K562 (cell line): ENCODE results near the gene DEFB113. TPM values are rescaled to one million over a fixed set of nuclear protein-coding genes. Genes with fewer than 3 reads are reported as not detected.

ENCODE experiments used
- CEBPG ChIP-seq, 3 experiments: fragments of 200-800 bp in 1 of 3; sonication (Bioruptor generic) in 1 of 3; sonication (generic) in 1 of 3; formaldehyde crosslinking in 1 of 3; IDR thresholded peaks in 2 of 3; conservative IDR thresholded peaks in 1 of 3; 2 replicates each; pipeline versions ENCODE4 v1.6.1 to v1.8.0; 2016 to 2022; ENCODE audit warnings: missing compliant biosample characterization in 2 of 3, missing genetic modification characterization in 2 of 3, mild to moderate bottlenecking in 1 of 3, missing genetic modification reagents in 1 of 3
- polyA plus RNA-seq, 8 experiments: library from polyadenylated mRNA; depleted of rRNA in 4 of 8; stranded (reverse) in 5 of 8; unstranded in 3 of 8; fragments of >200 nt; fragmentation: Nextera tagmentation in 2 of 8; fragmentation: Illumina TruSeq in 1 of 8; extraction: Ambion mirVana in 2 of 8; extraction: Trizol in 1 of 8; gene quantifications; 2 replicates each; pipeline versions ENCODE4 v1.2.1 to v1.2.3, GENCODE V29; 2011 to 2014; ENCODE audit warnings: inconsistent platforms in 1 of 8, missing spikeins in 1 of 8
- total RNA-seq, 7 experiments: library from RNA; depleted of rRNA in 6 of 7; stranded (reverse); fragments of >200 nt in 6 of 7; fragmentation: Illumina TruSeq in 2 of 7; extraction: Trizol in 2 of 7; gene quantifications; 2 replicates each; pipeline versions ENCODE4 v1.2.1 to v1.2.3, GENCODE V29; 2011 to 2021; ENCODE audit warnings: low replicate concordance in 1 of 7
- TF ChIP-seq, protein P1 (sequence below): IDR thresholded peaks from 2 replicates; pipeline ENCODE4 v1.6.1; 2012; ENCODE audit warnings: low read depth, low read length, improper control_type of control experiment, borderline replicate concordance
- TF ChIP-seq, protein P2 (sequence below): fragments of 450-650 bp; IDR thresholded peaks from 2 replicates; pipeline ENCODE4 v1.6.1; 2017; ENCODE audit warnings: antibody characterized with exemption, mild to moderate bottlenecking
- TF ChIP-seq, protein P3 (sequence below): fragments of 450-650 bp; IDR thresholded peaks from 2 replicates; pipeline ENCODE4 v1.7.0; 2016; ENCODE audit warnings: borderline replicate concordance
- TF ChIP-seq, protein P4 (sequence below), 2 experiments: fragments of 450-650 bp in 1 of 2; sonication (generic) in 1 of 2; formaldehyde crosslinking in 1 of 2; IDR thresholded peaks; 2 replicates each; pipeline versions ENCODE4 v1.7.1 to v1.9.0; 2016 to 2022; ENCODE audit warnings: inconsistent platforms in 1 of 2, mild to moderate bottlenecking in 1 of 2, missing genetic modification reagents in 1 of 2

DEFB113 gene
- total and polyA plus RNA-seq, 9 of the 15 experiments (the other 6 are each of a cell fraction or from before 2014, with no cell fraction given), result not detected

DNA sequence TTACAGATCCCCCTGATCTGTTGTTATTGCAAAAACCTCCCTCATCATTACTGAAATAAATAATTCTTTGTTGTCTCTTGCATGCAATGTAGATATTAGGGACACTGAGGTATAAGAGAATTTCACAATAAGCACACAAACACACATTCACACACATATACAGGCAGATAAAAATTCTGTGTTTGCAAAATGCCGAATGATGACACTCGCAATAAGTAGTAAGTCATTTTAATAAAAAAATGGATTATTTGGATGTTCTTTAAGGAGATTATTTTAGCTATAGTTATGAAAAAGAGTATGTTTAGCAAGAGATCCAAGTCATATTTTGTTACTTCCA lies 19.0 kb downstream of the DEFB113 start (continued):
- TF ChIP-seq CEBPG (CRISPR knock-in tag; IDR thresholded peaks at IDR 0.05) (no peak), CEBPG (tag; conservative IDR thresholded peaks at IDR 0.05 in 1 of 2, IDR thresholded peaks at IDR 0.05 in 1 of 2) (peak; percentile 68 to 89)
- TF ChIP-seq, protein P1, sequence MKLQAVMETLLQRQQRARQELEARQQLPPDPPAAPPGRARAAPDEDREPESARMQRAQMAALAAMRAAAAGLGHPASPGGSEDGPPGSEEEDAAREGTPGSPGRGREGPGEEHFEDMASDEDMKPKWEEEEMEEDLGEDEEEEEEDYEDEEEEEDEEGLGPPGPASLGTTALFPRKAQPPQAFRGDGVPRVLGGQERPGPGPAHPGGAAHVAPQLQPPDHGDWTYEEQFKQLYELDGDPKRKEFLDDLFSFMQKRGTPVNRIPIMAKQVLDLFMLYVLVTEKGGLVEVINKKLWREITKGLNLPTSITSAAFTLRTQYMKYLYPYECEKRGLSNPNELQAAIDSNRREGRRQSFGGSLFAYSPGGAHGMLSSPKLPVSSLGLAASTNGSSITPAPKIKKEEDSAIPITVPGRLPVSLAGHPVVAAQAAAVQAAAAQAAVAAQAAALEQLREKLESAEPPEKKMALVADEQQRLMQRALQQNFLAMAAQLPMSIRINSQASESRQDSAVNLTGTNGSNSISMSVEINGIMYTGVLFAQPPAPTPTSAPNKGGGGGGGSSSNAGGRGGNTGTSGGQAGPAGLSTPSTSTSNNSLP, result peak; percentile 45; the same call in 1 of the 2 replicates
- TF ChIP-seq, protein P2, sequence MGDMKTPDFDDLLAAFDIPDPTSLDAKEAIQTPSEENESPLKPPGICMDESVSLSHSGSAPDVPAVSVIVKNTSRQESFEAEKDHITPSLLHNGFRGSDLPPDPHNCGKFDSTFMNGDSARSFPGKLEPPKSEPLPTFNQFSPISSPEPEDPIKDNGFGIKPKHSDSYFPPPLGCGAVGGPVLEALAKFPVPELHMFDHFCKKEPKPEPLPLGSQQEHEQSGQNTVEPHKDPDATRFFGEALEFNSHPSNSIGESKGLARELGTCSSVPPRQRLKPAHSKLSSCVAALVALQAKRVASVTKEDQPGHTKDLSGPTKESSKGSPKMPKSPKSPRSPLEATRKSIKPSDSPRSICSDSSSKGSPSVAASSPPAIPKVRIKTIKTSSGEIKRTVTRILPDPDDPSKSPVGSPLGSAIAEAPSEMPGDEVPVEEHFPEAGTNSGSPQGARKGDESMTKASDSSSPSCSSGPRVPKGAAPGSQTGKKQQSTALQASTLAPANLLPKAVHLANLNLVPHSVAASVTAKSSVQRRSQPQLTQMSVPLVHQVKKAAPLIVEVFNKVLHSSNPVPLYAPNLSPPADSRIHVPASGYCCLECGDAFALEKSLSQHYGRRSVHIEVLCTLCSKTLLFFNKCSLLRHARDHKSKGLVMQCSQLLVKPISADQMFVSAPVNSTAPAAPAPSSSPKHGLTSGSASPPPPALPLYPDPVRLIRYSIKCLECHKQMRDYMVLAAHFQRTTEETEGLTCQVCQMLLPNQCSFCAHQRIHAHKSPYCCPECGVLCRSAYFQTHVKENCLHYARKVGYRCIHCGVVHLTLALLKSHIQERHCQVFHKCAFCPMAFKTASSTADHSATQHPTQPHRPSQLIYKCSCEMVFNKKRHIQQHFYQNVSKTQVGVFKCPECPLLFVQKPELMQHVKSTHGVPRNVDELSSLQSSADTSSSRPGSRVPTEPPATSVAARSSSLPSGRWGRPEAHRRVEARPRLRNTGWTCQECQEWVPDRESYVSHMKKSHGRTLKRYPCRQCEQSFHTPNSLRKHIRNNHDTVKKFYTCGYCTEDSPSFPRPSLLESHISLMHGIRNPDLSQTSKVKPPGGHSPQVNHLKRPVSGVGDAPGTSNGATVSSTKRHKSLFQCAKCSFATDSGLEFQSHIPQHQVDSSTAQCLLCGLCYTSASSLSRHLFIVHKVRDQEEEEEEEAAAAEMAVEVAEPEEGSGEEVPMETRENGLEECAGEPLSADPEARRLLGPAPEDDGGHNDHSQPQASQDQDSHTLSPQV, result peak; percentile 46
- TF ChIP-seq, protein P3, sequence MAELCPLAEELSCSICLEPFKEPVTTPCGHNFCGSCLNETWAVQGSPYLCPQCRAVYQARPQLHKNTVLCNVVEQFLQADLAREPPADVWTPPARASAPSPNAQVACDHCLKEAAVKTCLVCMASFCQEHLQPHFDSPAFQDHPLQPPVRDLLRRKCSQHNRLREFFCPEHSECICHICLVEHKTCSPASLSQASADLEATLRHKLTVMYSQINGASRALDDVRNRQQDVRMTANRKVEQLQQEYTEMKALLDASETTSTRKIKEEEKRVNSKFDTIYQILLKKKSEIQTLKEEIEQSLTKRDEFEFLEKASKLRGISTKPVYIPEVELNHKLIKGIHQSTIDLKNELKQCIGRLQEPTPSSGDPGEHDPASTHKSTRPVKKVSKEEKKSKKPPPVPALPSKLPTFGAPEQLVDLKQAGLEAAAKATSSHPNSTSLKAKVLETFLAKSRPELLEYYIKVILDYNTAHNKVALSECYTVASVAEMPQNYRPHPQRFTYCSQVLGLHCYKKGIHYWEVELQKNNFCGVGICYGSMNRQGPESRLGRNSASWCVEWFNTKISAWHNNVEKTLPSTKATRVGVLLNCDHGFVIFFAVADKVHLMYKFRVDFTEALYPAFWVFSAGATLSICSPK, result no peak
- TF ChIP-seq, protein P4, sequence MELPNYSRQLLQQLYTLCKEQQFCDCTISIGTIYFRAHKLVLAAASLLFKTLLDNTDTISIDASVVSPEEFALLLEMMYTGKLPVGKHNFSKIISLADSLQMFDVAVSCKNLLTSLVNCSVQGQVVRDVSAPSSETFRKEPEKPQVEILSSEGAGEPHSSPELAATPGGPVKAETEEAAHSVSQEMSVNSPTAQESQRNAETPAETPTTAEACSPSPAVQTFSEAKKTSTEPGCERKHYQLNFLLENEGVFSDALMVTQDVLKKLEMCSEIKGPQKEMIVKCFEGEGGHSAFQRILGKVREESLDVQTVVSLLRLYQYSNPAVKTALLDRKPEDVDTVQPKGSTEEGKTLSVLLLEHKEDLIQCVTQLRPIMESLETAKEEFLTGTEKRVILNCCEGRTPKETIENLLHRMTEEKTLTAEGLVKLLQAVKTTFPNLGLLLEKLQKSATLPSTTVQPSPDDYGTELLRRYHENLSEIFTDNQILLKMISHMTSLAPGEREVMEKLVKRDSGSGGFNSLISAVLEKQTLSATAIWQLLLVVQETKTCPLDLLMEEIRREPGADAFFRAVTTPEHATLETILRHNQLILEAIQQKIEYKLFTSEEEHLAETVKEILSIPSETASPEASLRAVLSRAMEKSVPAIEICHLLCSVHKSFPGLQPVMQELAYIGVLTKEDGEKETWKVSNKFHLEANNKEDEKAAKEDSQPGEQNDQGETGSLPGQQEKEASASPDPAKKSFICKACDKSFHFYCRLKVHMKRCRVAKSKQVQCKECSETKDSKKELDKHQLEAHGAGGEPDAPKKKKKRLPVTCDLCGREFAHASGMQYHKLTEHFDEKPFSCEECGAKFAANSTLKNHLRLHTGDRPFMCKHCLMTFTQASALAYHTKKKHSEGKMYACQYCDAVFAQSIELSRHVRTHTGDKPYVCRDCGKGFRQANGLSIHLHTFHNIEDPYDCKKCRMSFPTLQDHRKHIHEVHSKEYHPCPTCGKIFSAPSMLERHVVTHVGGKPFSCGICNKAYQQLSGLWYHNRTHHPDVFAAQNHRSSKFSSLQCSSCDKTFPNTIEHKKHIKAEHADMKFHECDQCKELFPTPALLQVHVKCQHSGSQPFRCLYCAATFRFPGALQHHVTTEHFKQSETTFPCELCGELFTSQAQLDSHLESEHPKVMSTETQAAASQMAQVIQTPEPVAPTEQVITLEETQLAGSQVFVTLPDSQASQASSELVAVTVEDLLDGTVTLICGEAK (IDR thresholded peaks at IDR 0.05), result peak; percentile 53; the same call in 1 of the 2 replicates
- TF ChIP-seq, protein P4 (CRISPR knock-in tag; IDR thresholded peaks at IDR 0.05), result no peak
